NCI-H2227 (cell line): ENCODE data around the gene TPRX1.
"Not testable (repeated sequence)": the region's sequence is repeated elsewhere in the genome, so short reads cannot be mapped to it uniquely, and the experiment has no call there.

Experiments used
- DNase-seq: peaks from one replicate; lab custom pipeline; 2025; ENCODE audit not compliant: unreplicated experiment; lab: John Stamatoyannopoulos, UW

Gene TPRX1

GRCh38 chr19:47802521-47803043 is 1.8 kb downstream of the TPRX1 start:
- no peak for DNase-seq

- no peak for DNase-seq
These were observed 3.1 kb downstream of the TPRX1 start for GRCh38 chr19:47801270-47801669.

GRCh38 chr19:47798904-47799266 is 5.5 kb downstream of the TPRX1 start:
- no peak for DNase-seq

- DNase-seq: no peak
These were observed 6.1 kb downstream of the TPRX1 start for GRCh38 chr19:47797996-47798903.

GRCh38 chr19:47796785-47797184 is 7.6 kb downstream of the TPRX1 start:
- DNase-seq: no peak

- no peak for DNase-seq
These were observed 9.8 kb downstream of the TPRX1 start for GRCh38 chr19:47794526-47794925.

GRCh38 chr19:47792616-47793015 is 11.7 kb downstream of the TPRX1 start:
- no peak for DNase-seq

- DNase-seq: peak; percentile 21
These were observed 13.9 kb downstream of the TPRX1 start for GRCh38 chr19:47790398-47790814.

- DNase-seq: not testable (repeated sequence)
These were observed 14.5 kb downstream of the TPRX1 start for GRCh38 chr19:47789811-47790210.

GRCh38 chr19:47787307-47787706 is 17.0 kb downstream of the TPRX1 start:
- DNase-seq: not testable (repeated sequence)

- no peak for DNase-seq
These were observed 17.8 kb downstream of the TPRX1 start for GRCh38 chr19:47786566-47786965.

GRCh38 chr19:47781590-47782262 is 22.6 kb downstream of the TPRX1 start:
- no peak for DNase-seq

- no peak for DNase-seq
These were observed 24.2 kb downstream of the TPRX1 start for GRCh38 chr19:47780215-47780551.

GRCh38 chr19:47779524-47780214 is 24.7 kb downstream of the TPRX1 start:
- no peak for DNase-seq

- no peak for DNase-seq
These were observed 25.4 kb downstream of the TPRX1 start for GRCh38 chr19:47778954-47779351.

GRCh38 chr19:47778049-47778953 is 26.1 kb downstream of the TPRX1 start, which contains the start of gene SELENOW:
SELENOW (plus strand) TSS chr19:47778703; CDS start chr19:47778786, 83 bp downstream.
- peak; percentile 91 for DNase-seq

GRCh38 chr19:47777245-47778048 is 26.9 kb downstream of the TPRX1 start:
- not testable (repeated sequence) for DNase-seq

GRCh38 chr19:47776568-47776967 is 27.8 kb downstream of the TPRX1 start:
- DNase-seq: no peak

- DNase-seq: not testable (repeated sequence)
These were observed 33.1 kb downstream of the TPRX1 start for GRCh38 chr19:47771291-47771690.

GRCh38 chr19:47769534-47769933 is 34.8 kb downstream of the TPRX1 start:
- no peak for DNase-seq
